Measurements from ENCODE around the gene EMILIN1.

EMILIN1 gene

DNA sequence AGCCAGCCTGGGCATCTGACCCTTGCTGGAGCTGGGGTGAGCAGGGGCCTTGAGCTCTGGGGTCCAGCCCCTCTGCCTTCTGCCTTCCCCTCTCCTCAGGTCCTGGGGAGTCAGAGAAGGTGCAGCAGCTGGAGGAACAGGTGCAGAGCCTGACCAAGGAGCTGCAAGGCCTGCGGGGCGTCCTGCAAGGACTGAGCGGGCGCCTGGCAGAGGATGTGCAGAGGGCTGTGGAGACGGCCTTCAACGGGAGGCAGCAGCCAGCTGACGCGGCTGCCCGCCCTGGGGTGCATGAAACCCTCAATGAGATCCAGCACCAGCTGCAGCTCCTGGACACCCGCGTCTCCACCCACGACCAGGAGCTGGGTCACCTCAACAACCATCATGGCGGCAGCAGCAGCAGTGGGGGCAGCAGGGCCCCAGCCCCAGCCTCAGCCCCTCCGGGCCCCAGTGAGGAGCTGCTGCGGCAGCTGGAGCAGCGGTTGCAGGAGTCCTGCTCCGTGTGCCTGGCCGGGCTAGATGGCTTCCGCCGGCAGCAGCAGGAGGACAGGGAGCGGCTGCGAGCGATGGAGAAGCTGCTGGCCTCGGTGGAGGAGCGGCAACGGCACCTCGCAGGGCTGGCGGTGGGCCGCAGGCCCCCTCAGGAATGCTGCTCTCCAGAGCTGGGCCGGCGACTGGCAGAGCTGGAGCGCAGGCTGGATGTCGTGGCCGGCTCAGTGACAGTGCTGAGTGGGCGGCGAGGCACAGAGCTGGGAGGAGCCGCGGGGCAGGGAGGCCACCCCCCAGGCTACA, 3.8 kb downstream of the EMILIN1 start:
- DNase-seq, result no peak

DNA sequence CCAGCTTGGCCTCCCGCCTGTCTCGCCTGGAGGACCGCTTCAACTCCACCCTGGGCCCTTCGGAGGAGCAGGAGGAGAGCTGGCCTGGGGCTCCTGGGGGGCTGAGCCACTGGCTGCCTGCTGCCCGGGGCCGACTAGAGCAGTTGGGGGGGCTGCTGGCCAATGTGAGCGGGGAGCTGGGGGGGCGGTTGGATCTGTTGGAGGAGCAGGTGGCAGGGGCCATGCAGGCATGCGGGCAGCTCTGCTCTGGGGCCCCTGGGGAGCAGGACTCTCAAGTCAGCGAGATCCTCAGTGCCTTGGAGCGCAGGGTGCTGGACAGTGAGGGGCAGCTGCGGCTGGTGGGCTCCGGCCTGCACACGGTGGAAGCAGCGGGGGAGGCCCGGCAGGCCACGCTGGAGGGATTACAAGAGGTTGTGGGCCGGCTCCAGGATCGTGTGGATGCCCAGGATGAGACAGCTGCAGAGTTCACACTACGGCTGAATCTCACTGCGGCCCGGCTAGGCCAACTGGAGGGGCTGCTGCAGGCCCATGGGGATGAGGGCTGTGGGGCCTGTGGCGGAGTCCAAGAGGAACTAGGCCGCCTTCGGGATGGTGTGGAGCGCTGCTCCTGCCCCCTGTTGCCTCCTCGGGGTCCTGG, 4.5 kb downstream of the EMILIN1 start:
- no peak for DNase-seq

DNA sequence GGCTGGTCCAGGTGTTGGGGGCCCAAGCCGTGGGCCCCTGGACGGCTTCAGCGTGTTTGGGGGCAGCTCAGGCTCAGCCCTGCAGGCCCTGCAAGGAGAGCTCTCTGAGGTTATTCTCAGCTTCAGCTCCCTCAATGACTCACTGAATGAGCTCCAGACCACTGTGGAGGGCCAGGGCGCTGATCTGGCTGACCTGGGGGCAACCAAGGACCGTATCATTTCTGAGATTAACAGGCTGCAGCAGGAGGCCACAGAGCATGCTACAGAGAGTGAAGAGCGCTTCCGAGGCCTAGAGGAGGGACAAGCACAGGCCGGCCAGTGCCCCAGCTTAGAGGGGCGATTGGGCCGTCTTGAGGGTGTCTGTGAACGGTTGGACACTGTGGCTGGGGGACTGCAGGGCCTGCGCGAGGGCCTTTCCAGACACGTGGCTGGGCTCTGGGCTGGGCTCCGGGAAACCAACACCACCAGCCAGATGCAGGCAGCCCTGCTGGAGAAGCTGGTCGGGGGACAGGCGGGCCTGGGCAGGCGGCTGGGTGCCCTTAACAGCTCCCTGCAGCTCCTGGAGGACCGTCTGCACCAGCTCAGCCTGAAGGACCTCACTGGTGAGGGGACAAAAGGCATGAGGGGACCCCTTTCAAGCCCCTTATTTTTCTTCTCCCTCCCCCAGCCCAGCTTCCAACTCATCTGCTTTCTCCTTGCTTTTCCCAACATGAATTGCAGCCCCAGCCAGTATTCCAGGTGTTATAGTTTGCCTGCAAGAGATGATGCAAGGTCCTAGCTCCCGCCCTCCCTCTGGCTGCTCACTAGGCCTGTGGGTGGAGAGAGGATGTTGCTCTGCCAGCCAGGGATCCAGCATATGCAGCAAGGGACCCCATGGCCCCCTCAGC, 5.2 kb downstream of the EMILIN1 start:
- no peak for DNase-seq

DNA sequence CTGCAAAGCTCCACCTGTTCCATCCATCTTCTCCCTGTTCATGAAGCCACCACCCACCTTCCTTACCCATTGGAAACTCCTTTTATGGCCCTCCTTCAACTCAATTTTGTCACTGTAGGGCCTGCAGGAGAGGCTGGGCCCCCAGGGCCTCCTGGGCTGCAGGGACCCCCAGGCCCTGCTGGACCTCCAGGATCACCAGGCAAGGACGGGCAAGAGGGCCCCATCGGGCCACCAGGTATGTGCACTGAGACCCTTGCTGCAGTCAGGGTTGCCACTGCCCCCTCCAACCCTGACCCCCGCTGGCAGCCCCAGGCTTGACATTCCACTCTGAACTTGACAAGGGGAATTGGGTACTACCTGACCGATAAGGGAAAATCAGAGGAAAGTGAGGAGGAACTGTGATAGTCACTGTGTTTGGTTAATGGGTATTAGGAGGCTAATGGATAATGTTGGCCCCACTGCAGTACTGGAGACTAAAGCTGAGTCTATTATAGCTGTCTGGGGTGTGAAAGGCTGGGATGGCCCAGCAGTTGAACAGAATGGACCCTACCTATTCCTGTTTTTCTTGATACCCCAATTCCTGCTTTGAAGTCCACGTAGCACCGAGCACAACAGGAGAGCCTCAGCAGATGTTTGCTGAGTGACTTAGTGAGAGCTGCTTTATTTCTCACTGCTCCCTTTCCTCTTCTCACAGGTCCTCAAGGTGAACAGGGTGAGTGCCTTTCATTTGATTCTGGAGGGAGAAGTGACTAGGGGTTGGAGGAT, 6.1 kb downstream of the EMILIN1 start:
- DNase-seq, result no peak

DNA sequence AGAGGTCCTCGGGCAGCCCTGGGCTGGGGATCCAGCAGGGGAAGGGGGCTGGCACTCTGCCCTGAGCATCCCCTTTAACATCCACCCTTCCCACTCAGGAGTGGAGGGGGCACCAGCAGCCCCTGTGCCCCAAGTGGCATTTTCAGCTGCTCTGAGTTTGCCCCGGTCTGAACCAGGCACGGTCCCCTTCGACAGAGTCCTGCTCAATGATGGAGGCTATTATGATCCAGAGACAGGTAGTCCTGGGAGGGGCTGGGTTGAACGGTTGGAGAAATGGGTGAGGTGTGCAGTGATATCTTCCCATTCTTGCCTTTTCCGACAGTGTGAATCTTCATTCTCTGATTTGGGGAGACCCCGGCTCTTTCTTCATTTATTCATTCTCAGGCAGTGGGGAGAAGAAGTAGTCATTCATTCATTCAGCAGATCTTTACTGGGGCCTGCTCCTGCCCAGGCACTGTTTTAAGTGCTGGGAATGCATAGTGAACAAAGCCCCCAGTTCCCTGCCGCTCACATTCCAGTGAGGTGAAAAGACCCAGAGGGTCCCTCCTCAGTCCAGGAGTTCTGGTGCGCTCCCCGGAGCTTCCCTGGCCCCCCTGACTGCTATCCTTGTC, 6.8 kb downstream of the EMILIN1 start:
- no peak for DNase-seq

DNA sequence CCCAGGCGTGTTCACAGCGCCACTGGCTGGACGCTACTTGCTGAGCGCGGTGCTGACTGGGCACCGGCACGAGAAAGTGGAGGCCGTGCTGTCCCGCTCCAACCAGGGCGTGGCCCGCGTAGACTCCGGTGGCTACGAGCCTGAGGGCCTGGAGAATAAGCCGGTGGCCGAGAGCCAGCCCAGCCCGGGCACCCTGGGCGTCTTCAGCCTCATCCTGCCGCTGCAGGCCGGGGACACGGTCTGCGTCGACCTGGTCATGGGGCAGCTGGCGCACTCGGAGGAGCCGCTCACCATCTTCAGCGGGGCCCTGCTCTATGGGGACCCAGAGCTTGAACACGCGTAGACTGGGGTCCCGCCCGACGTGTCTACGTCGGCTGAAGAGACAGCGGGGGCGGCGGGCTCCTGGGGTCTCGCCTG, 7.3 kb downstream of the EMILIN1 start:
- peak; percentile 49 for DNase-seq

DNA sequence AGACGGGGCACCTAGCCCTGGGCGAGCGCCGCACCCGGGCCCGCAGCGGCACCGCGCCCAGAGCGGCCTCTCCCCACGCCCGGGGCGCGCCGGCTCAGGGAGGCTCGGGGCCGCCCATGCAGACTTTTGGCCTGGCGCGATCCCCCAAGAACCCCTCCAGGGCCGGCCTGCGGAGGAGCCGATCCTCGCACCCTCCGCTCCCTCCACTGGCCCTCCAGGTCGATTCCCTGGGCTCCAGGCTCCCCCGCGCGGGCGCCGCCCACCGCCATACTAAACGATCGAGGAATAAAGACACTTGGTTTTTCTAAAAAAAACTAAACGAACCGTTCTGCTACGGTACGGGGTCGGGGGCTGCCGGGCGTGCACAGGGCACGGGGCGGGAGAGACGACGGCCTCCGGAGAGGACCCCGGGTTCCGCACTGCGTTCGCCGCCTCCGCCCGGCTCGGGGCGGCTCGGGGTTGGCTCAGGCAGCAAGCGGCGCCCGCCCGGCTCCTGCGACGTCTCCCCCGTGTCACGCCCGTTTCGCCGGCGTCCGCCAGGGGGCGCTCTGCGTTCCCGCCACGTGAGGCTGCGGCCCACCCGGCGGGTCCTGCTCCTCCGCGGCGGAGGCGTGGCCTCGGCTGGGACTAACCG, 7.8 kb downstream of the EMILIN1 start:
- DNase-seq, result peak; percentile 92

DNA sequence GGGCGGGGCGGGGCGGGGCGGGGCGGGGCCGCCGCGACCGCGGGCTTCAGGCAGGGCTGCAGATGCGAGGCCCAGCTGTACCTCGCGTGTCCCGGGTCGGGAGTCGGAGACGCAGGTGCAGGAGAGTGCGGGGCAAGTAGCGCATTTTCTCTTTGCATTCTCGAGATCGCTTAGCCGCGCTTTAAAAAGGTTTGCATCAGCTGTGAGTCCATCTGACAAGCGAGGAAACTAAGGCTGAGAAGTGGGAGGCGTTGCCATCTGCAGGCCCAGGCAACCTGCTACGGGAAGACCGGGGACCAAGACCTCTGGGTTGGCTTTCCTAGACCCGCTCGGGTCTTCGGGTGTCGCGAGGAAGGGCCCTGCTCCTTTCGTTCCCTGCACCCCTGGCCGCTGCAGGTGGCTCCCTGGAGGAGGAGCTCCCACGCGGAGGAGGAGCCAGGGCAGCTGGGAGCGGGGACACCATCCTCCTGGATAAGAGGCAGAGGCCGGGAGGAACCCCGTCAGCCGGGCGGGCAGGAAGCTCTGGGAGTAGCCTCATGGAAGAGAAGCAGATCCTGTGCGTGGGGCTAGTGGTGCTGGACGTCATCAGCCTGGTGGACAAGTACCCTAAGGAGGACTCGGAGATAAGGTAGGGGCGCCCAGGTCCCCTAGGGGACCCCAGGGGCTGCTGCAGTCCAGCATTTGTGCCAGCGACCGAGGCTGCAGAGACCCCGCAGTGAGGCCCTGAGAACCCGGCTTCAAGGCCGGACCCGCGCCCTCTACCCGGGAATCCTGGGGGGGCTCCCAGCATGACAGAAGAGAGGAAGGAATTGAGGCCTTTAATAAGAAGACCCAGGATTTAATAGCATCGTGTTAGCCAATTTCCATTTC, 8.5 kb downstream of the EMILIN1 start, which contains the start of gene KHK:
Gene KHK, plus strand, starts transcription at position 49 of the 870 bp plus-strand sequence. Its CDS starts 488 bp downstream, at position 537.
- peak; percentile 84 for DNase-seq

DNA sequence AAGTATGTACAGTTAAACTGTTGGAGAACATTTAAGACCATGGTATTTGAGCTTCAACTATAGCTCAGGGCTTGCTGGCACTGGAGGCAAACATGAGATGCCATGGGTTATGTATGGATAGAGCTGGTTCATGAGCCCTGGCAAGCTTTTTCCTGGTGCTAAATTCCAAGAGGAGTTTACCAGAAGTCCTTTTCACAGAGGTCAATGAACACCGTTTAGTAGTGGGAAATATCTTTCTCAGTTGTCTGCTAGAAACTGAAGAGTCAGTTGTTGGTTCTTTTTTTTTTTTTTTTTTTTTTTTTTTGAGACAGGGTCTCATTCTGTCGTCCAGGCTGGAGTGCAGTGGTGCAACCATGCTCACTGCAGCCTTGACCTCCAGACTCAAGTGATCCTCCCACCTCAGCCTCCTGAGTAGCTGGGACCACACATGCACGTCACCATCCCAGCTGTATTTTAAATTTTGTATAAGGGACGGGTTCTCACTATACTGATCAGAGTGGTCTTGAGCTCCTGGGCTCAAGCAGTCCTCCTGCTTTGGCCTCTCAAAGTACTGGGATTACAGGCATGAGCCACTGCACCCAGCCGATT, 9.5 kb downstream of the EMILIN1 start:
- DNase-seq, result no peak

DNA sequence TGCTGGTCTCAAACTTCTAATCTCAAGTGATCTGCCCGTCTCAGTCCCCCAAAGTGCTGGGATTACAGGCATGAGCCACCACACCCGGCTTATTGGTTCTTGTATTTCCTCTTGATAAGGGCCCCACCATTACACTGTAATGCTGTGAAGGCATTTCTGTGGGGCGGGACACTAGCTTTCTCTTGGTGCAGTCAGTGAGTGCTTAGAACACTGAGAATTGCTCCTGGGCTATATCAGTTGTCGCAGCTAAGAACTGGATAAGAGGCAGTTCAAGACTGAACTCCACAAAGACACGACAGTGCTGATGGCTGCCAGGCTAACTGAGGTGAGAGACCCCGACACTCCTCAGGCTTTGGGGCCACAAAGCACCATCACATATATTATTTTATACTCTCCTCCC, 10.2 kb downstream of the EMILIN1 start:
- no peak for DNase-seq

DNA sequence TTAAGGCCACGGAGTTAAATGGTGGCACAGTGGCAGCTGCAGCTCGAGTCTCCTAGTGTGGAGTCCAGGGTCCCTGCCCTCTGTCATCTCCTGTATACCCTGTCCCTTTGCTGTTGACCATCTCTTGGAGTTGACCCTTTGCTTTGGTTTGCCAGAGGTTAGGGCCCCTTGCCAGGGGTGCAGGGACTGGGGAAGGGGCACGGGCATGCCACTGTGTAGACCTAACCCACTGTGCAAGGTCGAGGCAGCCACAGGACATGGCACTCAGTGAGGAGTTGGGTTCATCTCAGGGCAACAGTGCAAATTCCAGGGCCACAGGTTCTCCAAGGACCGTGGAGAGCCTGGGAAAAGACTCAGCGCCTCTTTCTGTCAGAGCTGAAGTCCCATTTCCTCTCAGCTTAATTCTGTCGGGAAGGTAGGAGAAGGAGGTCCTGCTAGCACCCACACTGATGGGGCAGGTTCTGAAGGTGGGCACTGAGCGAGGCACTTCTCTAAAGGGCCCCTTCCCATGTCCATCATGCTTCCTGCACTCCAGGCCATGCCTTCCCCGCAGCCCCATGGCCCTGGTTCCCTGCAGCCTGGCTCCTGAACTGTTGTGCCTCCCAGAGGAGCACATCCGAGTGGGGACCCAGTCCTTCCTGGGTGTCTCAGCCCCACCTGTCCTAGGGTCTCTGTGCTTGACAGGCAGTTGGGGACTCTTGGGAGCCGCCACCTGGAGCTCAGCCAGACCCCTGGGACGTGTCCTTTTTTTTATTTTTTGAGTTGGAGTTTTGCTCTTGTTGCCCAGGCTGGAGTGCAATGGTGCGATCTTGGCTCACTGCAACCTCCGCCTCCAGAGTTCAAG, 10.9 kb downstream of the EMILIN1 start:
- no peak for DNase-seq

DNA sequence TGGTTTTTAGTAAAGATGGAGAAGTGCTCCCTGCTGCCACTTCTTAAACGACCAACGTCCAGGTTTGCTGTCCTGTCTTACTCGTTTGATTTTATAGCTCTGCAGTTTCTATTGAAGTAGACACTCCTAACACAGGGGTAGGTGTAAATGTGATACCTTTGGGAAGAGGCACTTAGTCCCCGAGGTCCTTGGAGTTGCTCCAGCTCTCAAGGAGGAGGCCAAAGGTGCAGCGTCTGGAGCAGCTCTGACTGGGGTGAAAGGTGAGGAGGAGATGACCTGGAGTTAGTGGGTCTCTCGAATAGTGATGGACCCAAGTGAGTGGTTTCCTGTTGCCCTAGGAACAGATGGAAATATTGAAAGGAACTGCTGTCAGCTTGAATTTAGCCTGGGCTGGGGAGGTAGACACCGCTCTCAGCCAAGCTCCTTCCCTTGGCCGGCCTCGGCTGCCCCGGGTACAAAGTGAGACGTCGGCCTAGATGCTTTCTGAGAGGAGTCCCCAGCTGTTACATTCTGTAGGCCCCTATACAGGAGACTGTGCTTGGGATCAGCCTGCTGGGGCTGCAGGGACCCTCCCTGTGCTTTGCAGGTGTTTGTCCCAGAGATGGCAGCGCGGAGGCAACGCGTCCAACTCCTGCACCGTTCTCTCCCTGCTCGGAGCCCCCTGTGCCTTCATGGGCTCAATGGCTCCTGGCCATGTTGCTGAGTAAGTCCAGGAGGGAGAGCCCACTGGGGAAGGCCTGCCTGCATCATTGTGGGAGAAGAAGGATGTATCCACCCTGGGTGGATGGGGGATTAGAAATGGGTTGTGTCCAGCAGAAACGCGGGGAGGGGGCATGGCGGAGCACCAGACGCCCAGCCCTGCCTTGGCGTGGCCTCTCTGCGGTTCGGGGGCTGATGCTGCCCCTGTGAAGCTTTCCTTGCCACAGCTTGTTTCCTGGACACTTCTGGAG, 13.6 kb downstream of the EMILIN1 start:
- DNase-seq, result no peak

DNA sequence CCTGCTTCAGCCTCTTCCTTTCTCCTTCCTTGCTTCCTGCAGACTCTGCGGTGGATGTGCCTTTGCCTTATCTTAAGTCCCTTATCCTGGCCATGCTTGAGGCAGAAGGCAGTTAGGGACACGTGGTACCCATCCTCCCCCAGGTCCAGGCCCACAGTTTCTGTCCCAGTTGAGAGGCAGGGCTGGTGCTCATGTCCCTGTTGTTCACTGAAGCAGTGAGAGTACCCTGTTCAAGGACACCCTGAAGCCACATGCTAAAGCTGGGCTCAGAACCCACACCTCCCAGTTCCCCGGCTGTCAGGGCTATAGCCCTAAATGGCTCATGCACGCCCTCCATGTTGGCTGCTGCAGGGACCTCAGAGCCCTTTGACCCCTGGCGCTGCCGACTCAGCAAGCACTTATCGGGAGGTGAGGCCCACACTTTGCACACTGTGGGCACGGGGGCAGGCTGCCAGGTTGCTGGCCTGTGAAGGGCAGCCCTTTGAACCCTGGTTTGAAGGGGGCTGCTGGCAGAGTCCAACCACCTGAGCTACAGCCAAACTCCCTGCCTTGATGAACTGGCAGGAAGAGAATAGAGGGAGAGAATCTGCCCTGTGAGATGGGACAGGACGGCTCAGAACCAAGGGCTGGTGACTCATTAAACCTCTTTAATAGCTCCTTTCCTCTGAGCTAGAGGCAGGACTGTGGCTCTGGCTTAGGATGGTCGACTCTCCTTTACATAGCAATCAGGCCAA, 14.4 kb downstream of the EMILIN1 start:
- DNase-seq, result no peak

DNA sequence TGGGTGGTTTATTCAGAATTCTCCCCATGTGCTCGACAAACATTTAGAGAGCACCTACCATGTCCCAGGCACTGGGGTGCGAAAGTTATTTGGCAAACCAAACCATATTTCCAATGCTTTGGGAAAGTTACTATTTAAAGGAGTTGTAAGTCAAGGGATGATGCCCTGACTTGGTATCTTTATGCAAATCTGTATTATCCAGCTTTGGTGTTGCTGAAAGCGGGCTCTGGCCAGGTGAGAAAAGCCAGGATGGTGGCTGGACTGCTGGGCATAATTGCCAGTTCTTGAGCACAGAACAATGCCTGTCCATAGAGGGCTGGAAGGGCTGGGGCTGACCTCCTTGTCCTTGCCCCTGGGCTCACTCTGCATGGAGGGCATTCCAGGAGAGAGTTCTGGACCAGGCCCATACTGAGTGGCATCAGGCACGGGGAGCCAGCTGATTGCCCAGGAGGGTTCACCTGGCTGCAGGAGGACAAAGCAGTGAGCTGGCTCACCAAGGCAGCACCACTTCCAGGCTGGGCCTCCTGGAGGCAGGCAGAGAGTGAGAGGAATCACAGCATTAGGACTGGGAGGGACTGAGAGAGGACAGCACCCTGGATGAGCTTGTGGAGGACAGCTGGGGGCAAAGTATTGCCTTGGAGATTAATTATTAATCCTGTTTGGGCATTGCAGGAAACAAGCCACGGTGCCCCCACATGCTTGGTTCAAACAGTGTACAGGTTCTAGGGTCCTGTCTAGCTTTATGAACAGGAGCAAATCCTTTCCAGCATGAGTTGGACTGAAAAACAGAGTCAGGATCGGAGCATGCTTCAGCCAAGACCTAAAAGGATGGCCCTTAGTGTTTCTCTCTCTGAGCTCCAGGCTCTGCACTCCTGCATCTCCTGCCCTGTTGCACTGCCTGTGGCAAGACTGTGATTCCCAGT, 15.3 kb downstream of the EMILIN1 start:
- no peak for DNase-seq

DNA sequence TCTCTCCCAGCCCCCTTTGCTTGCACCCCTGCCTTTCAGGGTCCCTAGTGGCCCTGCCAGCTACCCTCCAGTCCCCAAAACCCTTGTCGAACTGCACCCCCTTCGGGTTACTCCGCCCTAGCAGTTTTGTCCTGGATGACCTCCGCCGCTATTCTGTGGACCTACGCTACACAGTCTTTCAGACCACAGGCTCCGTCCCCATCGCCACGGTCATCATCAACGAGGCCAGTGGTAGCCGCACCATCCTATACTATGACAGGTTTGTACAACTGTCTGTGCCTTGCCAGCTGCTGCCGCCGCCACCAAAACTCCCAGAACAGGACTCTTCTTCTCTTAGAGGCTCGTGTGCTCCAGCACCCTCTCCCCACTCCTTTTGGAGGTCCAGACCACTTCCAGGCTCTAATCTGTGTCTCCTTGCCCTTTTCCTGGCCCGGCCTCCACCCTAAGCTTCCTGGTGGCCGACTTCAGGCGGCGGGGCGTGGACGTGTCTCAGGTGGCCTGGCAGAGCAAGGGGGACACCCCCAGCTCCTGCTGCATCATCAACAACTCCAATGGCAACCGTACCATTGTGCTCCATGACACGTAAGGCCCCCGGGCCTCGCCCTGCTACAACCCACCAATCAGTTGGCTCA, 16.1 kb downstream of the EMILIN1 start:
- DNase-seq, result no peak

DNA sequence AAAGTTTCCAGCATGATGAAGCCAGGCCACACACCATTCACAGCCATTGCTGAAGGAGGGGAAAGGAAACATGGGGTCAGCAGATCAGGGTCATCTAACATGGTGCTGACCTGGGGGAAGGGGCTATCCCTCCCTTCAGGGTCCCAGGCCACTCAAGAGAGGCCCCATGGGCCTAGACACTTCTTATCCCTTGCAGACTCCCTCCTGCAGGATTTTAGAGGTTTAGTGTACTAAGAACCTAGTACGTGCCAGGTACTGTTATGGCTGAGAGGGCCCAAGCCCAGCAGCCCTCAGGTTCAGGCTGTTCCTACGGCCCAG, 17.0 kb downstream of the EMILIN1 start:
- no peak for DNase-seq
